ENCODE results near the gene FBXO42. TPM values are rescaled to one million over a fixed set of nuclear protein-coding genes. Genes with fewer than 3 reads are reported as not detected.

FBXO42 gene
- total RNA-seq, 1 donor from 2014 or later = 18.5 TPM

GRCh38 chr1:16204634-16205333 lies 147.5 kb downstream of the FBXO42 start:
- intact Hi-C loops (cut with micrococcal nuclease) = no loop called here
- Mint-ChIP-seq H3K4me1 (ENCODE audit: low read depth) (peaks cover 3% of the 10 kb centered on the region), H3K27ac (peak overlapping the region; percentile 47), H3K36me3 (ENCODE audit: low read depth) (no peaks in the 10 kb centered on the region), H3K27me3 (ENCODE audit: low read depth) (no peaks in the 10 kb centered on the region), H3K4me3 (ENCODE audit: low read depth) (no peak overlapping the region), H3K9me3 (no peaks in the 10 kb centered on the region)
- no peak for DNase-seq (ENCODE audit: low spot score)

- intact Hi-C loops (cut with micrococcal nuclease) = no loop called here
- no peak overlapping the region for H3K27ac Mint-ChIP-seq
- H3K36me3 Mint-ChIP-seq (ENCODE audit: low read depth) = no peaks in the 10 kb centered on the region
- H3K4me3 Mint-ChIP-seq (ENCODE audit: low read depth) = no peak overlapping the region
- H3K9me3 Mint-ChIP-seq = no peaks in the 10 kb centered on the region
- H3K27me3 Mint-ChIP-seq (ENCODE audit: low read depth) = no peaks in the 10 kb centered on the region
- DNase-seq (ENCODE audit: low spot score) = no peak
- H3K4me1 Mint-ChIP-seq (ENCODE audit: low read depth) = peaks cover 5% of the 10 kb centered on the region
These were observed 148.1 kb downstream of the FBXO42 start for GRCh38 chr1:16204216-16204615.

- Mint-ChIP-seq H3K36me3 (ENCODE audit: low read depth) (no peaks in the 10 kb centered on the region), H3K4me1 (ENCODE audit: low read depth) (peaks cover 10% of the 10 kb centered on the region), H3K9me3 (no peaks in the 10 kb centered on the region), H3K4me3 (ENCODE audit: low read depth) (no peak overlapping the region), H3K27me3 (ENCODE audit: low read depth) (no peaks in the 10 kb centered on the region), H3K27ac (no peak overlapping the region)
- intact Hi-C loops (cut with micrococcal nuclease) = no loop called here
- DNase-seq (ENCODE audit: low spot score) = no peak
These were observed 148.7 kb downstream of the FBXO42 start for GRCh38 chr1:16203550-16203949.

GRCh38 chr1:16202281-16203210 lies 149.7 kb downstream of the FBXO42 start:
- Mint-ChIP-seq H3K27ac (no peak overlapping the region), H3K4me3 (ENCODE audit: low read depth) (no peak overlapping the region), H3K4me1 (ENCODE audit: low read depth) (peaks cover 11% of the 10 kb centered on the region), H3K9me3 (no peaks in the 10 kb centered on the region), H3K36me3 (ENCODE audit: low read depth) (no peaks in the 10 kb centered on the region), H3K27me3 (ENCODE audit: low read depth) (no peaks in the 10 kb centered on the region)
- intact Hi-C loops (cut with micrococcal nuclease) = no loop called here
- DNase-seq (ENCODE audit: low spot score) = no peak

- Mint-ChIP-seq H3K9me3 (no peaks in the 10 kb centered on the region), H3K36me3 (ENCODE audit: low read depth) (no peaks in the 10 kb centered on the region), H3K4me3 (ENCODE audit: low read depth) (no peak overlapping the region), H3K27ac (no peak overlapping the region), H3K27me3 (ENCODE audit: low read depth) (no peaks in the 10 kb centered on the region), H3K4me1 (ENCODE audit: low read depth) (peaks cover 8% of the 10 kb centered on the region)
- intact Hi-C loops (cut with micrococcal nuclease) = no loop called here
- no peak for DNase-seq (ENCODE audit: low spot score)
These were observed 152.6 kb downstream of the FBXO42 start for GRCh38 chr1:16199700-16200099.

GRCh38 chr1:16199157-16199501 lies 153.2 kb downstream of the FBXO42 start:
- Mint-ChIP-seq H3K27ac (no peak overlapping the region), H3K27me3 (ENCODE audit: low read depth) (peaks cover 3% of the 10 kb centered on the region), H3K4me1 (ENCODE audit: low read depth) (peaks cover 8% of the 10 kb centered on the region), H3K9me3 (no peaks in the 10 kb centered on the region), H3K36me3 (ENCODE audit: low read depth) (no peaks in the 10 kb centered on the region), H3K4me3 (ENCODE audit: low read depth) (no peak overlapping the region)
- DNase-seq (ENCODE audit: low spot score) = no peak
- intact Hi-C loops (cut with micrococcal nuclease) = no loop called here

- H3K27ac Mint-ChIP-seq = no peak overlapping the region
- peaks cover 3% of the 10 kb centered on the region for H3K27me3 Mint-ChIP-seq (ENCODE audit: low read depth)
- intact Hi-C loops (cut with micrococcal nuclease) = no loop called here
- peaks cover 8% of the 10 kb centered on the region for H3K4me1 Mint-ChIP-seq (ENCODE audit: low read depth)
- no peak overlapping the region for H3K4me3 Mint-ChIP-seq (ENCODE audit: low read depth)
- DNase-seq (ENCODE audit: low spot score) = no peak
- no peaks in the 10 kb centered on the region for H3K9me3 Mint-ChIP-seq
- no peaks in the 10 kb centered on the region for H3K36me3 Mint-ChIP-seq (ENCODE audit: low read depth)
These were observed 153.7 kb downstream of the FBXO42 start for GRCh38 chr1:16198444-16199156.

- Mint-ChIP-seq H3K36me3 (ENCODE audit: low read depth) (no peaks in the 10 kb centered on the region), H3K27me3 (ENCODE audit: low read depth) (peaks cover 3% of the 10 kb centered on the region), H3K9me3 (no peaks in the 10 kb centered on the region), H3K4me3 (ENCODE audit: low read depth) (no peak overlapping the region), H3K4me1 (ENCODE audit: low read depth) (peaks cover 8% of the 10 kb centered on the region), H3K27ac (no peak overlapping the region)
- intact Hi-C loops (cut with micrococcal nuclease) = no loop called here
- DNase-seq (ENCODE audit: low spot score) = no peak
These were observed 155.4 kb downstream of the FBXO42 start for GRCh38 chr1:16196874-16197273.

Other genes with a start within 250 kb of the FBXO42 start
- gene EPHA2, start 196.4 kb downstream of the FBXO42 start, total RNA-seq = not detected in 2 replicates
- 6.4 and 7.5 TPM in 2 replicates for gene ARHGEF19, start 139.8 kb downstream of the FBXO42 start, total RNA-seq
- 3.2 and 3.9 TPM in 2 replicates for gene CPLANE2, start 115.3 kb downstream of the FBXO42 start, total RNA-seq
- 198 TPM in 2 replicates for gene SZRD1, start 14.8 kb upstream of the FBXO42 start, total RNA-seq
- not detected in 2 replicates for gene SPATA21, start 84.9 kb upstream of the FBXO42 start, total RNA-seq
- gene NECAP2, start 88.2 kb upstream of the FBXO42 start, total RNA-seq = 75.2 and 79.4 TPM in 2 replicates
- gene RNU1-1, start 161.8 kb upstream of the FBXO42 start, total RNA-seq = 2,033 and 2,369 TPM in 2 replicates

Data from activated T-helper 2 cell treated with anti-CD3 and anti-CD28 coated beads, Interferon-gamma antibody, Interleukin-2, Interleukin-4, amounts not matched to agents 10 μg/mL and 5 μg/mL and 100 μg/mL, durations not matched to agents 14 hours and 24 hours and 36 hours (primary cell).